Sigmoid colon (tissue), 7 donors: ENCODE measurements around the gene RNFT2. TPM values are rescaled to one million over a fixed set of nuclear protein-coding genes. Genes with fewer than 3 reads are reported as not detected.

ENCODE experiments used
- DNase-seq: peaks from one replicate; pipeline ENCODE4 v3.0.0-alpha.2; 2019
- H3K27ac ChIP-seq, 4 donors: fragments of 200-600 bp; sonication (generic); one replicate each; pipeline ENCODE4 v1.5.1; 2016 to 2019; ENCODE audit warnings: mild to moderate bottlenecking in 1 of 4
- H3K27me3 ChIP-seq, 3 donors: fragments of 200-600 bp; sonication (generic); one replicate each; pipeline ENCODE4 v1.5.1; 2019; ENCODE audit warnings: mild to moderate bottlenecking in 1 of 3
- H3K36me3 ChIP-seq, 4 donors: fragments of 200-600 bp; sonication (generic); one replicate each; pipeline ENCODE4 v1.5.1; 2016 to 2019
- H3K4me1 ChIP-seq, 4 donors: fragments of 200-600 bp; sonication (generic); one replicate each; pipeline ENCODE4 v1.5.1; 2017 to 2019
- H3K4me3 ChIP-seq, 4 donors: fragments of 200-600 bp; sonication (generic); one replicate each; pipeline ENCODE4 v1.5.1; 2017 to 2019; ENCODE audit warnings: mild to moderate bottlenecking in 2 of 4, moderate library complexity in 1 of 4
- H3K9me3 ChIP-seq, 4 donors: fragments of 200-600 bp in 3 of 4; sonication (generic) in 3 of 4; one replicate each; pipeline versions ENCODE4 v1.5.1 to v1.6.1; 2013 to 2019
- EP300 ChIP-seq, 4 donors: sonication (generic); formaldehyde crosslinking; IDR thresholded peaks; one replicate each; pipeline ENCODE4 v1.6.1; 2017; ENCODE audit warnings: antibody characterized with exemption in 4 of 4
- POLR2A ChIP-seq, 2 donors: fragments of 450-650 bp; IDR thresholded peaks; one replicate each; pipeline ENCODE4 v1.6.1; 2016; ENCODE audit warnings: antibody characterized with exemption in 2 of 2, mild to moderate bottlenecking in 2 of 2, moderate library complexity in 2 of 2
- POLR2AphosphoS5 ChIP-seq, 4 donors: sonication (generic); formaldehyde crosslinking; IDR thresholded peaks; one replicate each; pipeline ENCODE4 v1.6.1; 2017; ENCODE audit warnings: antibody characterized with exemption in 4 of 4
- WGBS, 2 donors: extraction: QIAGEN DNeasy Blood & Tissue Kit; methylation state at CpG; one replicate each; pipeline ENCODE4 v1.1.7; 2013; 5-methylcytosine and 5-hydroxymethylcytosine counted together
- intact Hi-C: fragments of 100-400 bp; cut with DNase I; formaldehyde crosslinking; loops from one replicate; pipeline ENCODE4 v1.15.1; 2023
- polyA plus RNA-seq, 3 donors: library from polyadenylated mRNA; stranded (reverse); fragments of 200-250 nt; gene quantifications; one replicate each; pipeline ENCODE4 v1.2.3, GENCODE V29; 2013
- total RNA-seq, 4 donors: library from RNA; depleted of rRNA; stranded (reverse); fragments of >200 nt; gene quantifications; one replicate each; pipeline ENCODE4 v1.1.0, GENCODE V29; 2016
- TF ChIP-seq, protein P1 (sequence below), 4 experiments: fragments of 450-650 bp in 3 of 4; fragments of 200-600 bp in 1 of 4; IDR thresholded peaks; one replicate each; pipeline ENCODE4 v1.5.1; 2016 to 2019; ENCODE audit warnings: antibody characterized with exemption in 4 of 4, mild to moderate bottlenecking in 3 of 4, moderate library complexity in 2 of 4
- donor health status: healthy with polysubstance abuse.
- donor health status: Bipolar disorder and iron deficiency.
- donor health status: healthy.

The RNFT2 gene
- total and polyA plus RNA-seq, 7 donors = 0.36 to 4.3 (median 1.1) TPM

DNA sequence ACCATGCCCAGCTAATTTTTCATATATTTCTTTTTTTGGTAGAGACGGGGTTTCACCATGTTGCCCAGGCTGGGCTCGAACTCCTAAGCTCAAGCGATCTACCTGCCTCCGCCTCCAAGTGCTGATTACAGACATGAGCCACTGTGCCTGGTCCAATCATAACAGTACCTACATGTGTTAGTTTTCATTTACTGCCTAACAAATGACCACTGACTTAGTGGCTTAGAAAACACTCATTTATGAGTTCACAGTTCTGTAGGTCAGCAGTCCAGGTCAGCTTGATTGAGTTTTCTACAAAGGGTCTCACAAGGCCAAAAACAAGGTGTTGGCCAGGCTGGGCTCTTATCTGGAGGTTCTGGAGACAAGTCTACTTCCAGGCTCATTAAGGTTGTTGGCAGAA lies 60.6 kb downstream of the RNFT2 start:
- Histone ChIP-seq H3K27me3 (no peaks in the 10 kb centered on the region), H3K4me1 (no peaks in the 10 kb centered on the region), H3K4me3 (no peak overlapping the region), H3K9me3 (peaks cover 0 to 3% (median 1%) of the 10 kb centered on the region in 4 donors), H3K27ac (no peak overlapping the region), H3K36me3 (no peaks in the 10 kb centered on the region)
- intact Hi-C loops = no loop called here
- TF ChIP-seq POLR2A (IDR thresholded peaks at IDR 0.05) (no peak), POLR2AphosphoS5 (IDR thresholded peaks at IDR 0.05) (no peak), EP300 (IDR thresholded peaks at IDR 0.05) (no peak)
- TF ChIP-seq, protein P1, sequence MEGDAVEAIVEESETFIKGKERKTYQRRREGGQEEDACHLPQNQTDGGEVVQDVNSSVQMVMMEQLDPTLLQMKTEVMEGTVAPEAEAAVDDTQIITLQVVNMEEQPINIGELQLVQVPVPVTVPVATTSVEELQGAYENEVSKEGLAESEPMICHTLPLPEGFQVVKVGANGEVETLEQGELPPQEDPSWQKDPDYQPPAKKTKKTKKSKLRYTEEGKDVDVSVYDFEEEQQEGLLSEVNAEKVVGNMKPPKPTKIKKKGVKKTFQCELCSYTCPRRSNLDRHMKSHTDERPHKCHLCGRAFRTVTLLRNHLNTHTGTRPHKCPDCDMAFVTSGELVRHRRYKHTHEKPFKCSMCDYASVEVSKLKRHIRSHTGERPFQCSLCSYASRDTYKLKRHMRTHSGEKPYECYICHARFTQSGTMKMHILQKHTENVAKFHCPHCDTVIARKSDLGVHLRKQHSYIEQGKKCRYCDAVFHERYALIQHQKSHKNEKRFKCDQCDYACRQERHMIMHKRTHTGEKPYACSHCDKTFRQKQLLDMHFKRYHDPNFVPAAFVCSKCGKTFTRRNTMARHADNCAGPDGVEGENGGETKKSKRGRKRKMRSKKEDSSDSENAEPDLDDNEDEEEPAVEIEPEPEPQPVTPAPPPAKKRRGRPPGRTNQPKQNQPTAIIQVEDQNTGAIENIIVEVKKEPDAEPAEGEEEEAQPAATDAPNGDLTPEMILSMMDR (IDR thresholded peaks at IDR 0.05) = no peak
- no peak for DNase-seq
- 96 to 98% methylated on average over 4 of the region's 4 CpGs for WGBS, 2 donors

- WGBS, 2 donors = 78 to 80% methylated on average over 6 of the region's 6 CpGs
These were observed 61.8 kb downstream of the RNFT2 start for GRCh38 chr12:116799955-116800354.

DNA sequence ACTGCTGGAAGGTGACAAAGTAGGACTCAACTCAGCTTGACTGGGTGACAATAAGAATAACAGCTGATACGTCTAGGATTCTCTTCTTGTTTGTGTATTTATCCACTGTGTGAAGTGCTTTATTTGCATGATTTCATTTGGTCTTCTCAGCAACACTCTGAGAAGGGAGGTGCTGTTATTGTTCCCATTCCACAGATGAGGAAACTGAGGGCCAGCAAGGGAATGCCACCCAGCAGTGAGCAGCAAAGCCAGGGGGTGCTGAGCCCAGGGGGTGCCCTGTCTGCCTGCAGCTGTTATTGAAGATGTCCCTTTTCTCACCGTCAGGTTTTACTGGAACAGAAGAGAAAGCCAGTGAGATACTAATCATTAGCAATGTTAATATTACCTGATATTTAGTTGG lies 62.8 kb downstream of the RNFT2 start:
- WGBS, 2 donors = 80 to 83% methylated on average over 2 of the region's 2 CpGs
- Histone ChIP-seq H3K4me1 (no peaks in the 10 kb centered on the region), H3K4me3 (no peak overlapping the region), H3K27ac (no peak overlapping the region), H3K27me3 (no peaks in the 10 kb centered on the region), H3K9me3 (peaks cover 0 to 3% (median 1%) of the 10 kb centered on the region in 4 donors), H3K36me3 (no peaks in the 10 kb centered on the region)
- TF ChIP-seq EP300 (IDR thresholded peaks at IDR 0.05) (no peak), POLR2A (IDR thresholded peaks at IDR 0.05) (no peak), POLR2AphosphoS5 (IDR thresholded peaks at IDR 0.05) (no peak)
- TF ChIP-seq, protein P1 (IDR thresholded peaks at IDR 0.05) = no peak
- no peak for DNase-seq
- intact Hi-C loops = no loop called here

More at GRCh38 chr12:116799955-116800354, 61.8 kb downstream of the RNFT2 start:
- TF ChIP-seq EP300 (IDR thresholded peaks at IDR 0.05) = no peak
- TF ChIP-seq POLR2AphosphoS5 (IDR thresholded peaks at IDR 0.05) = no peak
- no peak for TF ChIP-seq POLR2A (IDR thresholded peaks at IDR 0.05)
- TF ChIP-seq, protein P1 (IDR thresholded peaks at IDR 0.05) = no peak
- DNase-seq = no peak
- no peaks in the 10 kb centered on the region for H3K36me3 ChIP-seq
- H3K9me3 ChIP-seq = peaks cover 0 to 3% (median 1%) of the 10 kb centered on the region in 4 donors
- no peak overlapping the region for H3K4me3 ChIP-seq
- no peaks in the 10 kb centered on the region for H3K27me3 ChIP-seq
- intact Hi-C loops = no loop called here
- H3K27ac ChIP-seq = no peak overlapping the region
- H3K4me1 ChIP-seq = no peaks in the 10 kb centered on the region

- 94 to 96% methylated on average over 3 of the region's 3 CpGs for WGBS, 2 donors
- no peak overlapping the region for H3K27ac ChIP-seq
- H3K4me3 ChIP-seq = no peak overlapping the region
- H3K4me1 ChIP-seq = no peaks in the 10 kb centered on the region
- no peak for DNase-seq
- H3K9me3 ChIP-seq = peaks cover 0 to 3% (median 1%) of the 10 kb centered on the region in 4 donors
- intact Hi-C loops = no loop called here
- TF ChIP-seq POLR2AphosphoS5 (IDR thresholded peaks at IDR 0.05) = no peak
- no peak for TF ChIP-seq POLR2A (IDR thresholded peaks at IDR 0.05)
- no peaks in the 10 kb centered on the region for H3K36me3 ChIP-seq
- no peaks in the 10 kb centered on the region for H3K27me3 ChIP-seq
These were observed 63.9 kb downstream of the RNFT2 start for GRCh38 chr12:116802018-116802417.

DNA sequence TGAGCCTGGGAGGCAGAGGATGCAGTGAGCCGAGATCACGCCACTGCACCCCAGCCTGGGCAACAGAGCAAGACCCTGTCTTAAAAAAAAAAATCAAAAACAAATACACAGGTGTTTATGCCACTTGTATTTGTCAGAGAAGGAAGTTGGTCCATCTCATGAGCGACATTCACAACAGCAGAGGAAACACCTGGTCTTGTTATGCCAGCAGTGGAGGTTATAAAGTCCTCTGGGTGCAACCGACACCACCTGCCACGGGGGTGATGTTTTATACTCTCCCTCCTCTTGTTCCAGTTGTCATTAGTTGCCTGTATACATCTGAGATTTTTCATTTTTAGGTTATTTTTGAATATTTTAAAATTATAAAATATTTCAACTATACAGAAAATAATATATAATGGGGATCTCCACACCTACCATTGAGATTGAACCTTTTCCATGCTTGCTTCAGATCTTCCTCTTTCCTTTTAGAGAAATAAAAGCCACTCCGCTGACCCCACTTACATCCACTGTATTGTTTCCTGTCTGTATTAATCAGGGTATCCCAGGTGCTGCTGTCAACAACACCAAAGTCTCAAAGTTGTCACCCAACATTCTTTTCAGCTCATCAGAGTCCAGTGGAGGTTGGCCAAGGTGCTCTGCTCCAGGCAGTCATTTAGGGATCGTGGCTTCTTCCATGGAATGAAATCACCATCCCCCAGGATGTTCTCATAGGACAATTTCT lies 65.1 kb downstream of the RNFT2 start:
- intact Hi-C loops = no loop called here
- no peaks in the 10 kb centered on the region for H3K4me1 ChIP-seq
- no peaks in the 10 kb centered on the region for H3K36me3 ChIP-seq
- TF ChIP-seq, protein P1 (IDR thresholded peaks at IDR 0.05) = no peak
- TF ChIP-seq POLR2A (IDR thresholded peaks at IDR 0.05) (no peak), POLR2AphosphoS5 (IDR thresholded peaks at IDR 0.05) (no peak), EP300 (IDR thresholded peaks at IDR 0.05) (no peak)
- no peak overlapping the region for H3K27ac ChIP-seq
- H3K4me3 ChIP-seq = no peak overlapping the region
- H3K27me3 ChIP-seq = no peaks in the 10 kb centered on the region
- 54 to 56% methylated on average over 7 of the region's 7 CpGs for WGBS, 2 donors
- peaks cover 0 to 3% (median 1%) of the 10 kb centered on the region in 4 donors for H3K9me3 ChIP-seq
- no peak for DNase-seq
